ENCODE results near the gene RTN4RL1.

DNA sequence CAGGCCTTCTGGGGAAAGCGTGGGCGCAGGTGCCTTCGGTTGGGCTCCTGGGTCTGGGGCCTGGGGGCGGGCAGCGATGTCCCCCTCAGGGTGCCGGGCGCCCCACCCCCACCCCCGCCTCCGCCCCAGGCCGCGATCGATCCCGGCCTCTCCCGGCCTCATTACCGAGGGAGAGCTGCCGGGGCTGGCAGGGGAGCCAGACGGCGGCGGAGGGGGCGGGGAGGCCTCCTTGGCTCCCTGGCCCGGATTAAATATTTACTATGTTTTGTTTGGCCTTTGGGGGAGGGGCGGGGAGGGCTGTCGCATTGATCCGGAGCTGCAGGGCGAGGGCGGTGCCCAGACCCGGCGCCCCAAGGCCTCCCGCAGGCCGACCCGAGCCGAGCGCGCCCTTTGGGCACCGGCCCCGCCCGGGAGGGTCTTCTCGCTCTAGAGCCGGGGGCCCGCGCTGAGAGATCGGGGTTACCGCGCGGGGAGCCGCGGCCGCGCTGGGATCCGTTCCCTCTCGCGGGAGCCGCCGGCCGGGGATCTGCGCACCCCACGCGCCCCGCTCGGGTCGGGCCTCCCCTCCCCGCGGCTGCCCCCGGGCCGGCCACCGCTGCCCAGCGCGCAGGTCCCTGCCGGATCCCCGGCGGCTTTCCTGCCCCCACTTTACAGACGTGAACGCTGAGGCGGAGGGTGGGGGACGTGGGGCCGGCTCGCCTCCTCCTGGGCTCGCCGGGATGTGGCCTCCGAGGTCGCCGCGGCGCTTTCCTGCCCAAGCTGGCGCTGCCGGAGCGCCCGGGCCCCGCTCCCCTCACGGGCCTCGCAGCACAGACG lies 27.0 kb downstream of the RTN4RL1 start:
- no peak for TF ChIP-seq EP300 (IDR thresholded peaks at IDR 0.05)
- TF ChIP-seq CTCF (IDR thresholded peaks at IDR 0.05) = no peak
- TF ChIP-seq POLR2A (IDR thresholded peaks at IDR 0.05) = no peak
